Right ventricle myocardium superior (tissue), 1 donor: ENCODE data around the gene LRP1. TPM values are rescaled to one million over a fixed set of nuclear protein-coding genes. Genes with fewer than 3 reads are reported as not detected.

Experiments
- ATAC-seq: fragments of 200-7000 bp; cut with Tn5 transposase; one replicate; pipeline ENCODE4 v1.9.1; 2020; ENCODE audit warnings: mild to moderate bottlenecking; ENCODE audit not compliant: poor library complexity
- DNase-seq: peaks from one replicate; pipeline ENCODE4 v3.0.0-alpha.2; 2020
- intact Hi-C: fragments of 100-400 bp; cut with DNase I; formaldehyde crosslinking; loops from one replicate; pipeline ENCODE4 v1.11.2; 2022
- total RNA-seq: library from RNA; stranded (reverse); fragmentation: NEBNext Ultra II Directional; extraction: Animal tissue kit (Norgen Biotek cat#: 25700); gene quantifications from one replicate; pipeline ENCODE4 v1.2.1, GENCODE V29; 2021
- donor health status: DM: no; HTN: yes; CAD: no; lungs with severe emphysema.

Gene LRP1
- total RNA-seq, 1 donor from 2014 or later, result 121 TPM

GRCh38 chr12:57222286-57223190 lies 94.3 kb downstream of the LRP1 start:
- no peak for ATAC-seq
- no peak for DNase-seq

GRCh38 chr12:57223191-57224165 lies 95.2 kb downstream of the LRP1 start:
- no peak for ATAC-seq
- no peak for DNase-seq
- intact Hi-C loops, result no loop called here

More at GRCh38 chr12:57222286-57223190, 94.3 kb downstream of the LRP1 start:
- intact Hi-C loops, result no loop called here

- no peak for DNase-seq
- no peak for ATAC-seq
- intact Hi-C loops, result no loop called here
Observed at GRCh38 chr12:57224278-57224972, 96.1 kb downstream of the LRP1 start.

GRCh38 chr12:57224973-57225679 lies 96.8 kb downstream of the LRP1 start:
- ATAC-seq, result peak; percentile 50
- peak; percentile 74 for DNase-seq
- intact Hi-C loops, result no loop called here

- intact Hi-C loops, result no loop called here
- DNase-seq, result no peak
- ATAC-seq, result no peak
Observed at GRCh38 chr12:57225680-57226210, 97.5 kb downstream of the LRP1 start.

GRCh38 chr12:57226588-57227314 lies 98.5 kb downstream of the LRP1 start:
- intact Hi-C loops, result no loop called here
- DNase-seq (no peak), ATAC-seq (no peak)

- intact Hi-C loops, result no loop called here
- DNase-seq, result no peak
- ATAC-seq, result no peak
Observed at GRCh38 chr12:57227315-57228115, 99.2 kb downstream of the LRP1 start.

- no peak for ATAC-seq
- intact Hi-C loops, result no loop called here
- no peak for DNase-seq
Observed at GRCh38 chr12:57229046-57229633, 100.9 kb downstream of the LRP1 start.

GRCh38 chr12:57229634-57230380 lies 101.5 kb downstream of the LRP1 start, which contains the start of gene SHMT2:
SHMT2 (plus strand) TSS chr12:57229711; CDS start chr12:57229779, 68 bp downstream.
- ATAC-seq, result peak; percentile 87
- intact Hi-C loops, result no loop called here

GRCh38 chr12:57230381-57231155 lies 102.3 kb downstream of the LRP1 start:
- ATAC-seq (no peak), DNase-seq (no peak)
- intact Hi-C loops, result no loop called here

More at GRCh38 chr12:57229634-57230380, 101.5 kb downstream of the LRP1 start, which contains the start of gene SHMT2:
- DNase-seq, result peak; percentile 95

- no peak for ATAC-seq
- intact Hi-C loops, result no loop called here
- DNase-seq, result no peak
Observed at GRCh38 chr12:57231276-57232021, 103.2 kb downstream of the LRP1 start.

GRCh38 chr12:57232156-57232756 lies 104.0 kb downstream of the LRP1 start:
- ATAC-seq (no peak), DNase-seq (peak; percentile 38)
- intact Hi-C loops, result no loop called here

GRCh38 chr12:57233357-57234232 lies 105.3 kb downstream of the LRP1 start:
- intact Hi-C loops, result no loop called here
- no peak for ATAC-seq
- DNase-seq, result peak; percentile 42
